CD4-positive, alpha-beta T cell treated with Interleukin-6 for 4 hours (primary cell): Measurements from ENCODE around the gene INSYN2B.

Experiments
- DNase-seq: peaks from one replicate; pipeline ENCODE4 v3.0.0-alpha.2; 2020; ENCODE audit warnings: mixed read lengths

Gene INSYN2B

GRCh38 chr5:169881702-169882303, 98.5 kb downstream of the INSYN2B start:
- DNase-seq = no peak

GRCh38 chr5:169880785-169881184, 99.5 kb downstream of the INSYN2B start:
- DNase-seq = no peak

- no peak for DNase-seq
Observed at GRCh38 chr5:169880012-169880663, 100.2 kb downstream of the INSYN2B start.

- DNase-seq = no peak
Observed at GRCh38 chr5:169876386-169876785, 103.9 kb downstream of the INSYN2B start.

GRCh38 chr5:169875731-169876130, 104.6 kb downstream of the INSYN2B start:
- no peak for DNase-seq

- DNase-seq = no peak
Observed at GRCh38 chr5:169875091-169875728, 105.1 kb downstream of the INSYN2B start.

GRCh38 chr5:169874621-169875020, 105.7 kb downstream of the INSYN2B start:
- no peak for DNase-seq

- no peak for DNase-seq
Observed at GRCh38 chr5:169873642-169874041, 106.7 kb downstream of the INSYN2B start.

GRCh38 chr5:169871826-169872490, 108.3 kb downstream of the INSYN2B start:
- DNase-seq = no peak

GRCh38 chr5:169870211-169870610, 110.1 kb downstream of the INSYN2B start:
- no peak for DNase-seq

GRCh38 chr5:169869066-169869465, 111.2 kb downstream of the INSYN2B start:
- DNase-seq = no peak

GRCh38 chr5:169867347-169867746, 112.9 kb downstream of the INSYN2B start:
- DNase-seq = no peak

GRCh38 chr5:169864483-169864882, 115.8 kb downstream of the INSYN2B start:
- no peak for DNase-seq

GRCh38 chr5:169862391-169862811, 117.9 kb downstream of the INSYN2B start:
- DNase-seq = no peak

- no peak for DNase-seq
Observed at GRCh38 chr5:169861934-169862333, 118.4 kb downstream of the INSYN2B start.

GRCh38 chr5:169861433-169861832, 118.9 kb downstream of the INSYN2B start:
- no peak for DNase-seq

GRCh38 chr5:169860585-169860984, 119.7 kb downstream of the INSYN2B start:
- no peak for DNase-seq

GRCh38 chr5:169856571-169856970, 123.7 kb downstream of the INSYN2B start:
- DNase-seq = no peak

- DNase-seq = no peak
Observed at GRCh38 chr5:169851321-169851850, 128.9 kb downstream of the INSYN2B start.

- DNase-seq = no peak
Observed at GRCh38 chr5:169850409-169850808, 129.9 kb downstream of the INSYN2B start.

- DNase-seq = no peak
Observed at GRCh38 chr5:169848792-169849191, 131.5 kb downstream of the INSYN2B start.

- no peak for DNase-seq
Observed at GRCh38 chr5:169848271-169848670, 132.0 kb downstream of the INSYN2B start.

GRCh38 chr5:169847519-169847918, 132.8 kb downstream of the INSYN2B start:
- DNase-seq = no peak
